ENCODE data around the gene DNMT3A.

The DNMT3A gene

GRCh38 chr2:25190536-25190935 lies 151.2 kb downstream of the DNMT3A start:
- no peak overlapping the region for H2BK15ac ChIP-seq (ENCODE audit: low read length)
- H2BK120ac ChIP-seq (ENCODE audit: low read depth, low read length), result no peak overlapping the region
- no peak overlapping the region for H2AFZ ChIP-seq (ENCODE audit: low read length)
- no peaks in the 10 kb centered on the region for H3K9me3 ChIP-seq (replicated peaks in 1 of 2; ENCODE audit: control insufficient read depth in 2 of 2, insufficient read depth in 1 of 2, low read depth in 1 of 2, low read length in 2 of 2)
- no peaks in the 10 kb centered on the region for H3K79me1 ChIP-seq (ENCODE audit: low read depth, low read length)
- no peak overlapping the region for H4K91ac ChIP-seq (ENCODE audit: low read depth, low read length, poor library complexity)
- H3K4me2 ChIP-seq (ENCODE audit: insufficient read depth, low read length, poor library complexity, severe bottlenecking), result no peak overlapping the region
- peaks cover 0 to 72% (median 0%) of the 10 kb centered on the region in 3 experiments for H3K27me3 ChIP-seq (ENCODE audit: control insufficient read depth in 3 of 3, insufficient read depth in 3 of 3, low read depth in 1 of 3, low read length in 3 of 3)
- no peaks in the 10 kb centered on the region for H3K36me3 ChIP-seq (replicated peaks in 1 of 2; ENCODE audit: control insufficient read depth in 2 of 2, insufficient read depth in 2 of 2, low read length in 2 of 2)
- H3K4ac ChIP-seq (ENCODE audit: low read length), result no peak overlapping the region
- H2BK12ac ChIP-seq (ENCODE audit: low read length), result no peak overlapping the region
- no peak overlapping the region for H3K27ac ChIP-seq (replicated peaks; ENCODE audit: low read length)
- H3K4me1 ChIP-seq (ENCODE audit: control insufficient read depth in 2 of 2, insufficient read depth in 1 of 2, low read depth in 1 of 2, low read length in 2 of 2), result peaks cover 11 to 24% of the 10 kb centered on the region in 2 donors
- H4K8ac ChIP-seq (ENCODE audit: low read depth, low read length), result no peak overlapping the region
- no peak overlapping the region for H3K23ac ChIP-seq (ENCODE audit: low read depth, low read length, poor library complexity)
- no peak overlapping the region for H3K9ac ChIP-seq (ENCODE audit: low read depth, low read length, poor library complexity)
- no peak overlapping the region for H2BK5ac ChIP-seq (ENCODE audit: low read length)
- no peak overlapping the region for H3K18ac ChIP-seq (ENCODE audit: low read length)
- DNase-seq (ENCODE audit: low spot score), result no peak
- no peak overlapping the region for H2AK5ac ChIP-seq (ENCODE audit: low read depth, low read length)
- no peak overlapping the region for H3K4me3 ChIP-seq (ENCODE audit: low read length in 2 of 2)
- no peak overlapping the region for H3K14ac ChIP-seq (ENCODE audit: low read length)
- no CpG with 5 or more reads among the region's 5 CpGs for WGBS, 2 donors (ENCODE audit: extremely low coverage in 2 of 2, insufficient read length in 2 of 2, insufficient replicate concordance in 1 of 2)

DNA sequence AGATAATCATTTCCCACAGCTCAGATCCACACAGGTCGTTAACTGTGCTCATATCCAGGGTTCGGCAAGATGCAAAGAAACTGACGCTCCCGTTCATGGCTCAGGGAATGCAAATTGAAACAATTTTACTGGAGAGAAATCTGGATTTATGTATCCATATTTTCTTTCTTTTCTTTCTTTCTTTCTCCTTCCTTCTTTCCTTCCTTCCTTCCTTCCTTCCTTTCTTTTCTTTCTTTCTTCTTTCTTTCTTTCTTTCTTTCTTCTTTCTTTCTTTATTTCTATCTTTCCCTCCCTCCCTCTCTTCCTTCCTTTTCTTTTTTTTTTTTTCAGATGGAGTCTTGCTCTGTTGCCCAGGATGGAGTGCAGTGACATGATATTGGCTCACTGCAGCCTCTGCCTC lies 153.3 kb downstream of the DNMT3A start:
- H2BK120ac ChIP-seq (ENCODE audit: low read depth, low read length), result no peak overlapping the region
- H3K23ac ChIP-seq (ENCODE audit: low read depth, low read length, poor library complexity), result no peak overlapping the region
- no peak overlapping the region for H3K14ac ChIP-seq (ENCODE audit: low read length)
- DNase-seq (ENCODE audit: low spot score), result no peak
- H3K9me3 ChIP-seq (replicated peaks in 1 of 2; ENCODE audit: control insufficient read depth in 2 of 2, insufficient read depth in 1 of 2, low read depth in 1 of 2, low read length in 2 of 2), result no peaks in the 10 kb centered on the region
- no peak overlapping the region for H3K4me3 ChIP-seq (ENCODE audit: low read length in 2 of 2)
- H3K36me3 ChIP-seq (replicated peaks in 1 of 2; ENCODE audit: control insufficient read depth in 2 of 2, insufficient read depth in 2 of 2, low read length in 2 of 2), result no peaks in the 10 kb centered on the region
- no peak overlapping the region for H2BK5ac ChIP-seq (ENCODE audit: low read length)
- no peak overlapping the region for H3K27ac ChIP-seq (replicated peaks; ENCODE audit: low read length)
- H4K91ac ChIP-seq (ENCODE audit: low read depth, low read length, poor library complexity), result no peak overlapping the region
- no peak overlapping the region for H3K4ac ChIP-seq (ENCODE audit: low read length)
- no CpG with 5 or more reads among the region's 4 CpGs for WGBS, 2 donors (ENCODE audit: extremely low coverage in 2 of 2, insufficient read length in 2 of 2, insufficient replicate concordance in 1 of 2)
- H3K4me1 ChIP-seq (ENCODE audit: control insufficient read depth in 2 of 2, insufficient read depth in 1 of 2, low read depth in 1 of 2, low read length in 2 of 2), result peaks cover 11 to 13% of the 10 kb centered on the region in 2 donors
- H2AK5ac ChIP-seq (ENCODE audit: low read depth, low read length), result no peak overlapping the region
- H3K18ac ChIP-seq (ENCODE audit: low read length), result peak overlapping the region; percentile 15
- no peak overlapping the region for H3K4me2 ChIP-seq (ENCODE audit: insufficient read depth, low read length, poor library complexity, severe bottlenecking)
- H2BK15ac ChIP-seq (ENCODE audit: low read length), result no peak overlapping the region
- no peak overlapping the region for H2AFZ ChIP-seq (ENCODE audit: low read length)
- no peak overlapping the region for H3K9ac ChIP-seq (ENCODE audit: low read depth, low read length, poor library complexity)
- no peaks in the 10 kb centered on the region for H3K79me1 ChIP-seq (ENCODE audit: low read depth, low read length)
- no peak overlapping the region for H2BK12ac ChIP-seq (ENCODE audit: low read length)
- H3K27me3 ChIP-seq (ENCODE audit: control insufficient read depth in 3 of 3, insufficient read depth in 3 of 3, low read depth in 1 of 3, low read length in 3 of 3), result peaks cover 0 to 64% (median 0%) of the 10 kb centered on the region in 3 experiments
- no peak overlapping the region for H4K8ac ChIP-seq (ENCODE audit: low read depth, low read length)

- H3K27me3 ChIP-seq (ENCODE audit: control insufficient read depth in 3 of 3, insufficient read depth in 3 of 3, low read depth in 1 of 3, low read length in 3 of 3), result peaks cover 0 to 64% (median 0%) of the 10 kb centered on the region in 3 experiments
- no peak overlapping the region for H4K91ac ChIP-seq (ENCODE audit: low read depth, low read length, poor library complexity)
- no peak overlapping the region for H2BK5ac ChIP-seq (ENCODE audit: low read length)
- WGBS, 2 donors (ENCODE audit: extremely low coverage in 2 of 2, insufficient read length in 2 of 2, insufficient replicate concordance in 1 of 2), result no CpG with 5 or more reads among the region's 11 CpGs
- H3K23ac ChIP-seq (ENCODE audit: low read depth, low read length, poor library complexity), result no peak overlapping the region
- H4K8ac ChIP-seq (ENCODE audit: low read depth, low read length), result no peak overlapping the region
- no peak overlapping the region for H2BK120ac ChIP-seq (ENCODE audit: low read depth, low read length)
- no peak for DNase-seq (ENCODE audit: low spot score)
- H3K4me1 ChIP-seq (ENCODE audit: control insufficient read depth in 2 of 2, insufficient read depth in 1 of 2, low read depth in 1 of 2, low read length in 2 of 2), result peaks cover 11 to 13% of the 10 kb centered on the region in 2 donors
- H3K27ac ChIP-seq (replicated peaks; ENCODE audit: low read length), result peak overlapping the region; percentile 3
- H3K79me1 ChIP-seq (ENCODE audit: low read depth, low read length), result no peaks in the 10 kb centered on the region
- no peak overlapping the region for H3K4ac ChIP-seq (ENCODE audit: low read length)
- H3K4me2 ChIP-seq (ENCODE audit: insufficient read depth, low read length, poor library complexity, severe bottlenecking), result no peak overlapping the region
- H2AFZ ChIP-seq (ENCODE audit: low read length), result no peak overlapping the region
- no peak overlapping the region for H2AK5ac ChIP-seq (ENCODE audit: low read depth, low read length)
- H2BK15ac ChIP-seq (ENCODE audit: low read length), result peak overlapping the region; percentile 6
- no peaks in the 10 kb centered on the region for H3K9me3 ChIP-seq (replicated peaks in 1 of 2; ENCODE audit: control insufficient read depth in 2 of 2, insufficient read depth in 1 of 2, low read depth in 1 of 2, low read length in 2 of 2)
- no peak overlapping the region for H3K14ac ChIP-seq (ENCODE audit: low read length)
- no peak overlapping the region for H3K9ac ChIP-seq (ENCODE audit: low read depth, low read length, poor library complexity)
- H2BK12ac ChIP-seq (ENCODE audit: low read length), result no peak overlapping the region
- H3K4me3 ChIP-seq (ENCODE audit: low read length in 2 of 2), result no peak overlapping the region
- H3K36me3 ChIP-seq (replicated peaks in 1 of 2; ENCODE audit: control insufficient read depth in 2 of 2, insufficient read depth in 2 of 2, low read length in 2 of 2), result no peaks in the 10 kb centered on the region
- no peak overlapping the region for H3K18ac ChIP-seq (ENCODE audit: low read length)
These were observed 153.9 kb downstream of the DNMT3A start for GRCh38 chr2:25187729-25188350.

DNA sequence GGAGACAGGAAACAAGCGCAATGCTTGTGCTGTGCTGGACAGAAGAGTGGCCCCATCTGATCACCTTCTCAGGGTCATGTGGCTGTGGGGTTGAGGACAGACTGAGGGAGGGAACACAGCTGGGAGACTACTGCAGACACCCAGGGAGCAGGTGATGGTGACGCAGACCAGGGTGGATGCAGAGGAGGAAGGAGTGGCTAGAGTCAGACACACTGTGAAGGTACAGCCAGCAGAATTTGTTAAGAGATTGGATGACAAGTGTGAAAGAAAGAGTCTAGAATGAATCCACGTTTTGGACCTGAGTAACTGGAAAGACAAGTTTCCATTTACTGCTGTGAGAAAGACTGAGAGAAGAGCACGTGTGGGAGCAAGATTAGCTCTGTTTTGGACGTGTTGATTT lies 157.5 kb downstream of the DNMT3A start:
- no CpG with 5 or more reads among the region's 5 CpGs for WGBS, 2 donors (ENCODE audit: extremely low coverage in 2 of 2, insufficient read length in 2 of 2, insufficient replicate concordance in 1 of 2)
- Histone ChIP-seq H3K14ac (ENCODE audit: low read length) (no peak overlapping the region), H3K27ac (replicated peaks; ENCODE audit: low read length) (no peak overlapping the region)

More for the DNA sequence above, 157.5 kb downstream of the DNMT3A start:
- Histone ChIP-seq H3K4me2 (ENCODE audit: insufficient read depth, low read length, poor library complexity, severe bottlenecking) (no peak overlapping the region), H3K79me1 (ENCODE audit: low read depth, low read length) (no peaks in the 10 kb centered on the region), H2BK15ac (ENCODE audit: low read length) (no peak overlapping the region), H3K36me3 (replicated peaks in 1 of 2; ENCODE audit: control insufficient read depth in 2 of 2, insufficient read depth in 2 of 2, low read length in 2 of 2) (no peaks in the 10 kb centered on the region), H3K9ac (ENCODE audit: low read depth, low read length, poor library complexity) (no peak overlapping the region), H3K4me3 (ENCODE audit: low read length in 2 of 2) (peak overlapping the region in 1 of 2 donors; percentile 5), H2AK5ac (ENCODE audit: low read depth, low read length) (no peak overlapping the region), H3K9me3 (replicated peaks in 1 of 2; ENCODE audit: control insufficient read depth in 2 of 2, insufficient read depth in 1 of 2, low read depth in 1 of 2, low read length in 2 of 2) (peaks cover 0 to 4% of the 10 kb centered on the region in 2 donors), H4K8ac (ENCODE audit: low read depth, low read length) (peak overlapping the region; percentile 21), H4K91ac (ENCODE audit: low read depth, low read length, poor library complexity) (no peak overlapping the region), H3K27me3 (ENCODE audit: control insufficient read depth in 3 of 3, insufficient read depth in 3 of 3, low read depth in 1 of 3, low read length in 3 of 3) (peaks cover 0 to 49% (median 0%) of the 10 kb centered on the region in 3 experiments), H2BK5ac (ENCODE audit: low read length) (no peak overlapping the region), H3K18ac (ENCODE audit: low read length) (peak overlapping the region; percentile 54), H2AFZ (ENCODE audit: low read length) (no peak overlapping the region), H2BK12ac (ENCODE audit: low read length) (no peak overlapping the region), H2BK120ac (ENCODE audit: low read depth, low read length) (no peak overlapping the region), H3K23ac (ENCODE audit: low read depth, low read length, poor library complexity) (no peak overlapping the region), H3K4ac (ENCODE audit: low read length) (no peak overlapping the region), H3K4me1 (ENCODE audit: control insufficient read depth in 2 of 2, insufficient read depth in 1 of 2, low read depth in 1 of 2, low read length in 2 of 2) (peaks cover 0 to 8% of the 10 kb centered on the region in 2 donors)
- DNase-seq (ENCODE audit: low spot score), result no peak

Data from neuronal stem cell (in vitro differentiated cells).